Measurements from ENCODE around the gene WIPI1.
"Not testable (repeated sequence)": the region's sequence is repeated elsewhere in the genome, so short reads cannot be mapped to it uniquely, and the experiment has no call there.

Gene WIPI1

GRCh38 chr17:68417317-68417716 is 40.0 kb downstream of the WIPI1 start:
- peaks cover 0 to 9% of the 10 kb centered on the region in 2 donors for H3K9me3 ChIP-seq (replicated peaks in 1 of 2; ENCODE audit: control insufficient read depth in 2 of 2, insufficient read depth in 1 of 2, low read depth in 1 of 2, low read length in 2 of 2)
- no peak overlapping the region for H2BK5ac ChIP-seq (ENCODE audit: low read length)
- no peak overlapping the region for H2AFZ ChIP-seq (ENCODE audit: low read length)
- no peaks in the 10 kb centered on the region for H3K4me1 ChIP-seq (ENCODE audit: control insufficient read depth in 2 of 2, insufficient read depth in 1 of 2, low read depth in 1 of 2, low read length in 2 of 2)
- H2AK5ac ChIP-seq (ENCODE audit: low read depth, low read length): no peak overlapping the region
- H4K91ac ChIP-seq (ENCODE audit: low read depth, low read length, poor library complexity): no peak overlapping the region
- no peaks in the 10 kb centered on the region for H3K27me3 ChIP-seq (ENCODE audit: control insufficient read depth in 3 of 3, insufficient read depth in 3 of 3, low read depth in 1 of 3, low read length in 3 of 3)
- H2BK120ac ChIP-seq (ENCODE audit: low read depth, low read length): no peak overlapping the region
- no peak overlapping the region for H3K27ac ChIP-seq (replicated peaks; ENCODE audit: low read length)
- WGBS, 2 donors (ENCODE audit: extremely low coverage in 2 of 2, insufficient read length in 2 of 2, insufficient replicate concordance in 1 of 2): no CpG with 5 or more reads among the region's 3 CpGs
- no peak overlapping the region for H3K4me2 ChIP-seq (ENCODE audit: insufficient read depth, low read length, poor library complexity, severe bottlenecking)
- H3K18ac ChIP-seq (ENCODE audit: low read length): no peak overlapping the region
- H3K36me3 ChIP-seq (replicated peaks in 1 of 2; ENCODE audit: control insufficient read depth in 2 of 2, insufficient read depth in 2 of 2, low read length in 2 of 2): peaks cover 0 to 11% of the 10 kb centered on the region in 2 donors
- no peak overlapping the region for H3K4me3 ChIP-seq (ENCODE audit: low read length in 2 of 2)
- no peak overlapping the region for H3K4ac ChIP-seq (ENCODE audit: low read length)
- H3K9ac ChIP-seq (ENCODE audit: low read depth, low read length, poor library complexity): no peak overlapping the region
- no peak overlapping the region for H2BK12ac ChIP-seq (ENCODE audit: low read length)
- H3K14ac ChIP-seq (ENCODE audit: low read length): no peak overlapping the region
- no peak overlapping the region for H2BK15ac ChIP-seq (ENCODE audit: low read length)
- no peak for DNase-seq (ENCODE audit: low spot score)
- H3K23ac ChIP-seq (ENCODE audit: low read depth, low read length, poor library complexity): no peak overlapping the region
- no peak overlapping the region for H4K8ac ChIP-seq (ENCODE audit: low read depth, low read length)
- no peaks in the 10 kb centered on the region for H3K79me1 ChIP-seq (ENCODE audit: low read depth, low read length)

- not testable (repeated sequence) for H3K27ac ChIP-seq (replicated peaks; ENCODE audit: low read length); H3K14ac ChIP-seq (ENCODE audit: low read length)
Measured at GRCh38 chr17:68414901-68415300, 42.4 kb downstream of the WIPI1 start.

GRCh38 chr17:68413597-68414560 is 43.4 kb downstream of the WIPI1 start:
- not testable (repeated sequence) for H2BK12ac ChIP-seq (ENCODE audit: low read length); H3K79me1 ChIP-seq (ENCODE audit: low read depth, low read length); H2AFZ ChIP-seq (ENCODE audit: low read length); H4K91ac ChIP-seq (ENCODE audit: low read depth, low read length, poor library complexity); H2AK5ac ChIP-seq (ENCODE audit: low read depth, low read length); H4K8ac ChIP-seq (ENCODE audit: low read depth, low read length); H3K36me3 ChIP-seq (replicated peaks in 1 of 2; ENCODE audit: control insufficient read depth in 2 of 2, insufficient read depth in 2 of 2, low read length in 2 of 2); H2BK5ac ChIP-seq (ENCODE audit: low read length); H3K27ac ChIP-seq (replicated peaks; ENCODE audit: low read length); H3K9ac ChIP-seq (ENCODE audit: low read depth, low read length, poor library complexity); H3K23ac ChIP-seq (ENCODE audit: low read depth, low read length, poor library complexity); H3K4me1 ChIP-seq (ENCODE audit: control insufficient read depth in 2 of 2, insufficient read depth in 1 of 2, low read depth in 1 of 2, low read length in 2 of 2); H3K18ac ChIP-seq (ENCODE audit: low read length); H3K14ac ChIP-seq (ENCODE audit: low read length); H2BK15ac ChIP-seq (ENCODE audit: low read length); H3K4ac ChIP-seq (ENCODE audit: low read length); DNase-seq (ENCODE audit: low spot score); H2BK120ac ChIP-seq (ENCODE audit: low read depth, low read length); H3K27me3 ChIP-seq (ENCODE audit: control insufficient read depth in 3 of 3, insufficient read depth in 3 of 3, low read depth in 1 of 3, low read length in 3 of 3); H3K9me3 ChIP-seq (replicated peaks in 1 of 2; ENCODE audit: control insufficient read depth in 2 of 2, insufficient read depth in 1 of 2, low read depth in 1 of 2, low read length in 2 of 2)
- Histone ChIP-seq H3K4me2 (ENCODE audit: insufficient read depth, low read length, poor library complexity, severe bottlenecking) (peak overlapping the region; percentile 2), H3K4me3 (ENCODE audit: low read length in 2 of 2) (peak overlapping the region; percentile 24 to 73)
- no CpG with 5 or more reads among the region's 34 CpGs for WGBS, 2 donors (ENCODE audit: extremely low coverage in 2 of 2, insufficient read length in 2 of 2, insufficient replicate concordance in 1 of 2)

More at GRCh38 chr17:68414901-68415300, 42.4 kb downstream of the WIPI1 start:
- not testable (repeated sequence) for H3K27me3 ChIP-seq (ENCODE audit: control insufficient read depth in 3 of 3, insufficient read depth in 3 of 3, low read depth in 1 of 3, low read length in 3 of 3); H3K18ac ChIP-seq (ENCODE audit: low read length); H3K4ac ChIP-seq (ENCODE audit: low read length); H2BK120ac ChIP-seq (ENCODE audit: low read depth, low read length); H3K36me3 ChIP-seq (replicated peaks in 1 of 2; ENCODE audit: control insufficient read depth in 2 of 2, insufficient read depth in 2 of 2, low read length in 2 of 2); H3K9me3 ChIP-seq (replicated peaks in 1 of 2; ENCODE audit: control insufficient read depth in 2 of 2, insufficient read depth in 1 of 2, low read depth in 1 of 2, low read length in 2 of 2); H2BK5ac ChIP-seq (ENCODE audit: low read length); H3K23ac ChIP-seq (ENCODE audit: low read depth, low read length, poor library complexity); H3K79me1 ChIP-seq (ENCODE audit: low read depth, low read length); H2AFZ ChIP-seq (ENCODE audit: low read length); H3K4me2 ChIP-seq (ENCODE audit: insufficient read depth, low read length, poor library complexity, severe bottlenecking); H4K8ac ChIP-seq (ENCODE audit: low read depth, low read length); H3K4me1 ChIP-seq (ENCODE audit: control insufficient read depth in 2 of 2, insufficient read depth in 1 of 2, low read depth in 1 of 2, low read length in 2 of 2); H2BK12ac ChIP-seq (ENCODE audit: low read length); H2AK5ac ChIP-seq (ENCODE audit: low read depth, low read length); H3K9ac ChIP-seq (ENCODE audit: low read depth, low read length, poor library complexity); DNase-seq (ENCODE audit: low spot score); H4K91ac ChIP-seq (ENCODE audit: low read depth, low read length, poor library complexity); H3K4me3 ChIP-seq (ENCODE audit: low read length in 2 of 2); H2BK15ac ChIP-seq (ENCODE audit: low read length)

GRCh38 chr17:68407656-68408055 is 49.6 kb downstream of the WIPI1 start:
- H3K36me3 ChIP-seq (replicated peaks in 1 of 2; ENCODE audit: control insufficient read depth in 2 of 2, insufficient read depth in 2 of 2, low read length in 2 of 2); H3K23ac ChIP-seq (ENCODE audit: low read depth, low read length, poor library complexity); H2AK5ac ChIP-seq (ENCODE audit: low read depth, low read length); H3K9me3 ChIP-seq (replicated peaks in 1 of 2; ENCODE audit: control insufficient read depth in 2 of 2, insufficient read depth in 1 of 2, low read depth in 1 of 2, low read length in 2 of 2); H2BK15ac ChIP-seq (ENCODE audit: low read length); H3K27me3 ChIP-seq (ENCODE audit: control insufficient read depth in 3 of 3, insufficient read depth in 3 of 3, low read depth in 1 of 3, low read length in 3 of 3); H2BK12ac ChIP-seq (ENCODE audit: low read length); H3K18ac ChIP-seq (ENCODE audit: low read length); H2BK5ac ChIP-seq (ENCODE audit: low read length); H3K9ac ChIP-seq (ENCODE audit: low read depth, low read length, poor library complexity); H3K4me2 ChIP-seq (ENCODE audit: insufficient read depth, low read length, poor library complexity, severe bottlenecking); H3K79me1 ChIP-seq (ENCODE audit: low read depth, low read length); H3K4me3 ChIP-seq (ENCODE audit: low read length in 2 of 2); H4K8ac ChIP-seq (ENCODE audit: low read depth, low read length); H2BK120ac ChIP-seq (ENCODE audit: low read depth, low read length); H3K4me1 ChIP-seq (ENCODE audit: control insufficient read depth in 2 of 2, insufficient read depth in 1 of 2, low read depth in 1 of 2, low read length in 2 of 2); H3K14ac ChIP-seq (ENCODE audit: low read length); H4K91ac ChIP-seq (ENCODE audit: low read depth, low read length, poor library complexity); H2AFZ ChIP-seq (ENCODE audit: low read length); DNase-seq (ENCODE audit: low spot score); H3K27ac ChIP-seq (replicated peaks; ENCODE audit: low read length); H3K4ac ChIP-seq (ENCODE audit: low read length): not testable (repeated sequence)
- WGBS, 2 donors (ENCODE audit: extremely low coverage in 2 of 2, insufficient read length in 2 of 2, insufficient replicate concordance in 1 of 2): no CpG with 5 or more reads among the region's 1 CpG

Data from neuronal stem cell (in vitro differentiated cells).